ENCODE measurements around the gene EGFL7. TPM values are rescaled to one million over a fixed set of nuclear protein-coding genes. Genes with fewer than 3 reads are reported as not detected.
"Not testable (repeated sequence)": the region's sequence is repeated elsewhere in the genome, so short reads cannot be mapped to it uniquely, and the experiment has no call there.

The EGFL7 gene
- total RNA-seq, 1 experiment from 2014 or later, result 54.6 TPM

GRCh38 chr9:136710543-136710942 is 47.8 kb downstream of the EGFL7 start:
- Mint-ChIP-seq H3K4me3 (peak overlapping the region; percentile 70; the same call in 1 of the 2 replicates), H3K27ac (no peak overlapping the region), H3K27me3 (ENCODE audit: low read depth) (peaks cover 15% of the 10 kb centered on the region), H3K4me1 (peaks cover 4% of the 10 kb centered on the region), H3K9me3 (no peaks in the 10 kb centered on the region), H3K36me3 (no peaks in the 10 kb centered on the region)
- ATAC-seq (no peak), DNase-seq (ENCODE audit: low spot score) (no peak)
- ChIA-PET POLR2A (no interaction called here), CTCF (interaction anchor here (0.6 kb wide), 1 partner anchor 20 kb away, joined by 3 read pairs; no protein-coding TSS in a partner anchor)
- TF ChIP-seq ZNF425 (CRISPR knock-in tag; conservative IDR thresholded peaks at IDR 0.05), result no peak
- TF ChIP-seq SP1 (CRISPR knock-in tag; conservative IDR thresholded peaks at IDR 0.05), result no peak
- TF ChIP-seq MAX (CRISPR knock-in tag; IDR thresholded peaks at IDR 0.05), result no peak
- TF ChIP-seq FOXJ3 (CRISPR knock-in tag; IDR thresholded peaks at IDR 0.05; ENCODE audit: borderline replicate concordance), result no peak
- TF ChIP-seq TEAD1 (CRISPR knock-in tag; IDR thresholded peaks at IDR 0.05), result no peak
- no peak for TF ChIP-seq AR (CRISPR knock-in tag; IDR thresholded peaks at IDR 0.05)
- TF ChIP-seq CDX4 (CRISPR knock-in tag; IDR thresholded peaks at IDR 0.05; ENCODE audit: borderline replicate concordance), result no peak
- no peak for TF ChIP-seq CREB1 (CRISPR knock-in tag; IDR thresholded peaks at IDR 0.05)

- not testable (repeated sequence) for DNase-seq (ENCODE audit: low spot score); H3K36me3 Mint-ChIP-seq; H3K9me3 Mint-ChIP-seq; H3K27ac Mint-ChIP-seq; H3K4me1 Mint-ChIP-seq; ATAC-seq
- peak; percentile 89; the same call in 1 of the 2 replicates for TF ChIP-seq ZNF121 (CRISPR knock-in tag; IDR thresholded peaks at IDR 0.05)
- Mint-ChIP-seq H3K27me3 (ENCODE audit: low read depth) (peaks cover 15% of the 10 kb centered on the region), H3K4me3 (peak overlapping the region; percentile 70)
- CTCF ChIA-PET, result interaction anchor here (0.6 kb wide), 1 partner anchor 19 kb away, joined by 3 read pairs; no protein-coding TSS in a partner anchor
- POLR2A ChIA-PET, result interaction anchor here (0.6 to 0.7 kb wide), 3 partner anchors 17 to 21 kb away, joined by 3 to 9 read pairs (median 3); no protein-coding TSS in a partner anchor
These were observed 48.5 kb downstream of the EGFL7 start for GRCh38 chr9:136711219-136711648.

- Mint-ChIP-seq H3K4me3 (peak within 1 kb of the TSS; percentile 70), H3K9me3 (no peaks in the 10 kb centered on the region), H3K36me3 (no peaks in the 10 kb centered on the region), H3K4me1 (peaks cover 4% of the 10 kb centered on the region), H3K27me3 (ENCODE audit: low read depth) (peaks cover 15% of the 10 kb centered on the region), H3K27ac (no peak within 1 kb of the TSS)
- ChIA-PET POLR2A (interaction anchor here (0.6 to 0.7 kb wide), 3 partner anchors 17 to 20 kb away, joined by 3 to 9 read pairs (median 3); no protein-coding TSS in a partner anchor), CTCF (interaction anchor here (1.0 to 2.2 kb wide), 3 partner anchors 11 to 130 kb away, joined by 3 to 11 read pairs (median 6); partner anchors contain the start of gene AJM1)
- ATAC-seq (peak; percentile 73), DNase-seq (ENCODE audit: low spot score) (peak; percentile 71)
- no peak for TF ChIP-seq ZNF232 (CRISPR knock-in tag; IDR thresholded peaks at IDR 0.05)
- TF ChIP-seq ZNF425 (CRISPR knock-in tag; conservative IDR thresholded peaks at IDR 0.05), result no peak
- TF ChIP-seq GRHL2 (CRISPR knock-in tag; IDR thresholded peaks at IDR 0.05; ENCODE audit: insufficient replicate concordance, severe bottlenecking), result no peak
- no peak for TF ChIP-seq E2F1 (CRISPR knock-in tag; IDR thresholded peaks at IDR 0.05)
- TF ChIP-seq AFF4 (CRISPR knock-in tag; IDR thresholded peaks at IDR 0.05; ENCODE audit: borderline replicate concordance), result no peak
- peak; percentile 10; the same call in 1 of the 2 replicates for TF ChIP-seq FOXP1 (CRISPR knock-in tag; IDR thresholded peaks at IDR 0.05; ENCODE audit: borderline replicate concordance)
These were observed 49.3 kb downstream of the EGFL7 start, which contains the start of gene DIPK1B for GRCh38 chr9:136711751-136712689. TSS of gene DIPK1B (plus strand) at chr9:136712572. CDS start at chr9:136712666, 94 bp downstream.
